Measurements from ENCODE around the gene VEGFA.

VEGFA gene

GRCh38 chr6:43788301-43788700, 18.3 kb downstream of the VEGFA start:
- no peak for DNase-seq

DNA sequence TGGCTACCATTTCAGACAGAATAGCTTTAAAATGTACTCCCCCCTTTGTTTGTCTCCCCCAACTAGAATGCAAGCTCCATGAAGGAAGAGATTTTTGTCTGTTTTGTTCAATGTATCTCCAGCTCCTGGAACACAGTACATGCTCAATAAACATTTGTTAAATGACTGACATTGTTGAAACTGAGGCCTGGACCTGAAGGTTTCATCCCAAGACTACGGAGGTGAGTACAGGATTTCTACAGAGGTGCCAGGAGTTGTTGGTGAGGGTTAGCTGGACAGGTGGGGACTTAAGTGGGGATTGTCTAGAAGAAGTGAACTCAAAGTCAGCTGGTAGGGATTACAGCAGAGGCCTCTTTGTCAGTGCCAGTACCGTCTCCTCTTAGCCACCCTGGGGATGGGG, 19.4 kb downstream of the VEGFA start:
- DNase-seq: no peak

GRCh38 chr6:43790031-43790430, 20.0 kb downstream of the VEGFA start:
- peak; percentile 68 for DNase-seq

- DNase-seq: no peak
Observed at GRCh38 chr6:43791745-43792422, 21.9 kb downstream of the VEGFA start.

- DNase-seq: no peak
Observed at GRCh38 chr6:43793154-43793874, 23.3 kb downstream of the VEGFA start.

GRCh38 chr6:43793875-43794242, 23.8 kb downstream of the VEGFA start:
- DNase-seq: no peak

GRCh38 chr6:43795421-43795820, 25.4 kb downstream of the VEGFA start:
- no peak for DNase-seq

- DNase-seq: no peak
Observed at GRCh38 chr6:43796168-43796567, 26.2 kb downstream of the VEGFA start.

- DNase-seq: no peak
Observed at GRCh38 chr6:43796903-43797890, 27.2 kb downstream of the VEGFA start.

DNA sequence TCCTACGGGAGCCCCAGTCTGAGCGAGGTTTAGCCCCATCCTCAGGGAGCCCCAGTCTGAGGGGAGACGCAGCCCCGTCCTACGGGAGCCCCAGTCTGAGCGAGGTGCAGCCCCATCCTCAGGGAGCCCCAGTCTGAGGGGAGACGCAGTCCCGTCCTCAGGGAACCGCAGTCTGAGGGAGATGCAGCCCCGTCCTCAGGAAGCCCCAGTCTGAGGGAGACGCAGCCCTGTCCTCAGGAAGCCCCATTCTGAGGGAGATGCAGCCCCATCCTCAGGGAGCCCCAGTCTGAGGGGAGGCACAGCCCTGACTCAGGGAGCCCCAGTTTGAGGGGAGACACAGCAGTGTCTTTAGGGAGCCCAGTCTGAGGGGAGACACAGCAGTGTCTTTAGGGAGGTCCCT, 27.9 kb downstream of the VEGFA start:
- DNase-seq: no peak

GRCh38 chr6:43798688-43799444, 28.9 kb downstream of the VEGFA start:
- peak; percentile 46 for DNase-seq

GRCh38 chr6:43799551-43800297, 29.7 kb downstream of the VEGFA start:
- DNase-seq: no peak

DNA sequence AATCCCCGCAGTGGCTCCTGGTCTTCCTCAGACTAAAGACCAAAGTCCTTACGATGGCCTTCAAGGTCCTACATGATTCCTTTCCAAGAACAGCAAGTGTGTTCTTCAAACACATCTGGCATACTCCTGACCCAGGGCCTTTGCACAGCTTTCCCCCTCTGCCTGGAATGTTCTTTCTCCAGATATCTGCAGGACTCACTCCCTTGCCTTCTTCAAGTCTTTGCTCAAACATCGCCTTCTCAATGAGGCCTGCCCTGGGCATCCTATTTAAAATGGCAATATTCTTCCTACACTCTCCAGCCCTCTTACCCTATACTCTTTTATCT, 30.2 kb downstream of the VEGFA start:
- no peak for DNase-seq

DNA sequence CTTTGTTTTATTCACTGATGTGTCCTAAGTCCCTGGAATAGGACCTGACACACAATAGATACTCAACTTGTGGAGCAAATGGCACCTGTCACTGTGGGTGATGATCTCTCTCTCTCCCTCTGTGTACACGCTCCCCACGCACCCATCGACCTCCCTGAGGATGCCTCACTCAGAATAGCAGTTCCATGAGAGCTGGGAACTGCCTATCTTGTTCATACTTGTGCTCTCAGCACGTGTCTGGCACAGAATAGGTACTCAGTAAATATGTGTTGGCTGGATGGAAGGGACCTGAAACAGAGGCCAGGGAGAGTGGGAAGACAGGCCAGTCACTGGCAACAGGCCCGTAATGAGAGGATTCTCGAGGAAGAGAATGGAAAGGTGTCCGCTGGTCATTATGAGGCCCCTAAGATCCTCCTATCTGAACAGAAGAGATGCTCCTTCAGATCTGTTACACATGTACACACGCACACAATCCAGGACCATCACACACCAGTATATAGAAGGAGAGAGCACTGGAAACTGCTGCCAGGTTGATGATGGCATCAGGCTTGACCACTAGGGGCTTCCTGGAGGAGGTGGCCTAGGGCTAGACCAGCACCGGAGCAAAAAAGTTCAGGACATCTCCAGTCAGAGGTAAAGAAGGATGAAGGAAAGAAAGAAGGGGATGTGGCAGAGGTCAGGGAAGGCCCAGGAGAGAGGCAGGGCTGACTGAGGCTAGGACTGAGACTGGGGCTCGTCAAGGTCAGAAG, 30.9 kb downstream of the VEGFA start:
- no peak for DNase-seq

GRCh38 chr6:43801495-43802181, 31.6 kb downstream of the VEGFA start:
- no peak for DNase-seq

DNA sequence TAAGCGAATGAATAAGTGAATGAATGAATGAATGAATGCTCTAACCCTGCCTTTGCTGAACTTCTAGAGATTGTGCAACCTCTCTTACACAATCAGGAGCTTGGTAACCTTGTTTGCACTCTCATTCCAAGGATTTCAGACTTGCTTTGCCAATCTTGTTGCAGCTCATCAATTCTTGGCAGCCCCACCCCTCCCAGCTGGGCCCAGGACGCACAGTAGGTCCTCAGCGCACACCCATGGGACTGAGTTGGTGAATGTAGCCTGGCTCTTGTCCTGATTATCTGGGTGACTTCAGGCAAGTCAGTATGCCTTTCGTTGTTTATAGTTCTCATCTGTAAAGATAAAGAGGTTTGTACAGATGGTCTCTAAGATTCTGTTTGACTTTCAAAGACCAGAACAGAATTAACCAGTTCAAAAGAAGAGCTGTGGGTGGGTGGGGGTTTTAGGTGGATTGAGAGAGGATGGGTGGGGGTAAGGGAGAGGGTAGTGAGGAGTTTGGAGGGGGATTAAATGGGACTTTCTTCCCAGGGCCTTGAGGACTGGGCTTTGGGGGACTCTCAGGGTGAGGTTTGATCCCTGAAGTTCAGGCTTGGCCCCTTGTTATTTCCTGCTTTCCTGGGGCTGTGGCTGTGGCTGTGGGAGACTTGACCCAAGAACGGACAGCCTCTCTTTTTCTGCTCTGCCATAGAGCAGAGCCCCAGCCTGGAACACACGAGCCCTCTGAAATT, 33.2 kb downstream of the VEGFA start:
- no peak for DNase-seq

DNA sequence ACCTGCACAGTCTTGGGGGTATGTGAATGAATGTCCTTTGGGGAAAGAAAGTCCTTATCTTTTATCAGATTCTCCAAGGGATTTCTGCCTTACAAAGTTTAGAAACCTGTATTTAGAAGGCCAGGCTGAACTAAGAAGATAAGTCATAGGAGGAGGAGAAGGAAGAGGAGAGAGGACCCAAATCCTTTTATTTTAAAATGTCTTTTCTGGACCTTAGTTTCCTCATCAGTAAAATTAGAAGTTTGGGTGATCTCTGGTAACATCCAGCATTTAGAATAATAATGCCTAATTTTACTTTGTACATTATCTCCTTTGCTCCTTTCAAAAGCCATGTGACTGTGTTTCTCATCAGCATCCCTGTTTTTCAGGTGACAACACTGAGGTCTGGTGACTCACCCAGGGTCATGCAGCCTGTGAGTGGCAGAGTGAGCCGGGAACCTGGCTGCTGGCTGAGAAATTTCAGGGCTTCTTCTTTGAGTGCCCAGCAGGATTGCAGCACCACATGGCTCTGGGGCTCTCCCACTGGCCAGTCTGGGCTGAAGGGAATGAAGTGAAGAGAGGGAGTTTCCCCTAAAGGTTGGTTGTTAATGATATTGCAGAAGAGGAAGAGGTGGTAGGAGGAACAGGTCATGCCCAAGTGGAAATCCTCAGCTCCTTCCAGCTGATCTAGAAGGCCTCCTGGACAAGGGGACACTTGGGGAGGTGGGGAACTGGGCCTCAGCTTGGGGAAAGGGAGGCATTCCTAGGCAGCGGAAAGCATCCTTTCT, 34.0 kb downstream of the VEGFA start:
- DNase-seq: no peak

DNA sequence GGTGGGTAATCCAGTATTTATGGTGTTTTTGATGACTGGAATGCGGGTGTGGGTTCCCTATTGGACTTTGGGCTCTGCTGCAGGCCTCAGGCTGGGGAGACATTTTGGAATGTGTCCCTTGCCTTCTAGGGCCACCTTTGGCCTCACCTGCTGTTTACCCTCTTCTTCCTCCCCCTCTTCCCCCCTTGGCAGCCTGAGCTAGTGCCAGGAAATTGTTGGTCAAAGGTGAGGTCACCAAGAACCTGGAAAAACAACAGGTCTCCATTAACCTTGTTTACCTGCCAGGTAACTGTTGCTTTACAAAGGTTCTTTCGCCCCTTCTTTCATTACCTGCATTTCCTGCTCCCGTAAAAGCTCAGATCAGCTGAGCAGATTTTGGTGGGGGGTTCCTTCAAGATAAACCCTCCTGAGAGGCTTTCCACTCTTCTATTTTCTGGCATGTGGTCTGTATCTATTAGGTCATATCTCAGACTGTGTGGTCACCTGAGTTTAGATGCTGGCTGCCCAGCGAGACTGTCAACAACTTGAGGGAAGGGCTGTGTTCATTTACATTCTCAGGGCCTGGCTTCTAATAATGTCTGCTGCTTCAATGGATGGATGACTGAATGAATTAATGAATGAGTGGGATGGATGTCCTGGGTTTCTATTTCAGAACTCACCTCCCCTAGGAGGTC, 34.7 kb downstream of the VEGFA start:
- no peak for DNase-seq

DNA sequence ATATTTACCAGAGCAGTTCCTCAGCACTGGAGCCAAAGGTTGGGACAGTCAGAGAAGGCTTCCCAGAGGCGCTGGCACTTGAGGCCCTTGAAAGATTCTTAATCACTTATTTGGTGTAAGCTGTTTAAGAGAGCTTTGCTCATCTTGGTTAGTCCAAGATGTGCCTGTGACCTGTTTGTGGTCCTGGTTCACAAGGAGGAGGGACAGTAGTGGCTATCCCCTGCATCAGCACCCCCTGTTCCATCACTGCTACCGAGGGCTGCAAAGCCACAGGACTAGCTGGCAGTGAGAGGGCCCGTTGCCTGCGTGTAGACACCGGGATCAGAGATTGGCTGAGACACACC, 35.7 kb downstream of the VEGFA start:
- DNase-seq: no peak
